Small intestine (tissue), 7 donors: ENCODE results near the gene SLC43A1. TPM values are rescaled to one million over a fixed set of nuclear protein-coding genes. Genes with fewer than 3 reads are reported as not detected.
"Not testable (repeated sequence)": the region's sequence is repeated elsewhere in the genome, so short reads cannot be mapped to it uniquely, and the experiment has no call there.

Source experiments
- DNase-seq, 2 donors: peaks; one replicate each; pipeline versions ENCODE4 v3.0.0 to v3.0.0-alpha.2; 2013
- FAIRE-seq: peaks from 2 replicates; lab custom pipeline; 2012; peaks lifted over from hg19 to GRCh38; lab: Jason Lieb, UNC
- H3K27ac ChIP-seq, 3 donors: one replicate each; pipeline ENCODE4 v1.5.1; 2013; ENCODE audit warnings: low read length in 2 of 3, mild to moderate bottlenecking in 2 of 3, control low read depth in 1 of 3, inconsistent platforms in 1 of 3, low read depth in 1 of 3, moderate library complexity in 1 of 3
- H3K27me3 ChIP-seq, 3 donors: one replicate each; pipeline ENCODE4 v1.6.1; 2013; ENCODE audit warnings: low read length in 3 of 3, inconsistent platforms in 1 of 3; ENCODE audit not compliant: control insufficient read depth in 3 of 3, insufficient read depth in 3 of 3
- H3K36me3 ChIP-seq, 3 donors: one replicate each; pipeline ENCODE4 v1.6.1; 2013; ENCODE audit warnings: low read length in 3 of 3, inconsistent platforms in 1 of 3, low read depth in 1 of 3, mild to moderate bottlenecking in 1 of 3, moderate library complexity in 1 of 3; ENCODE audit not compliant: control insufficient read depth in 3 of 3, insufficient read depth in 2 of 3
- H3K4me1 ChIP-seq, 3 donors: one replicate each; pipeline ENCODE4 v1.6.1; 2013; ENCODE audit warnings: low read length in 2 of 3, inconsistent platforms in 1 of 3, low read depth in 1 of 3, mild to moderate bottlenecking in 1 of 3, moderate library complexity in 1 of 3; ENCODE audit not compliant: control insufficient read depth in 3 of 3, insufficient read depth in 2 of 3
- H3K4me3 ChIP-seq, 3 donors: one replicate each; pipeline ENCODE4 v1.5.1; 2013; ENCODE audit warnings: low read length in 3 of 3, control low read depth in 1 of 3, inconsistent platforms in 1 of 3, low read depth in 1 of 3, mild to moderate bottlenecking in 1 of 3, moderate library complexity in 1 of 3
- H3K9me3 ChIP-seq, 2 donors: one replicate each; pipeline ENCODE4 v1.6.1; 2013; ENCODE audit warnings: low read depth in 1 of 2, low read length in 1 of 2; ENCODE audit not compliant: control insufficient read depth in 2 of 2, insufficient read depth in 1 of 2
- WGBS, 3 donors: extraction: QIAGEN DNeasy Blood & Tissue Kit; methylation state at CpG; one replicate each; pipeline ENCODE4 v1.1.7; 2013; 5-methylcytosine and 5-hydroxymethylcytosine counted together
- polyA plus RNA-seq, 4 donors: library from polyadenylated mRNA; stranded (reverse) in 3 of 4; unstranded in 1 of 4; fragments of 200-250 nt in 3 of 4; fragments of 120-200 nt in 1 of 4; gene quantifications; one replicate each; pipeline versions ENCODE4 v1.2.1 to v1.2.3, GENCODE V29; 2013
- donor health status: healthy with polysubstance abuse.
- donor health status: control.
- donor health status: control.
- donor health status: Bipolar disorder and iron deficiency.
- donor health status: healthy.

The SLC43A1 gene
- polyA plus RNA-seq, 4 donors, result 0.67 to 25.0 (median 7.9) TPM

DNA sequence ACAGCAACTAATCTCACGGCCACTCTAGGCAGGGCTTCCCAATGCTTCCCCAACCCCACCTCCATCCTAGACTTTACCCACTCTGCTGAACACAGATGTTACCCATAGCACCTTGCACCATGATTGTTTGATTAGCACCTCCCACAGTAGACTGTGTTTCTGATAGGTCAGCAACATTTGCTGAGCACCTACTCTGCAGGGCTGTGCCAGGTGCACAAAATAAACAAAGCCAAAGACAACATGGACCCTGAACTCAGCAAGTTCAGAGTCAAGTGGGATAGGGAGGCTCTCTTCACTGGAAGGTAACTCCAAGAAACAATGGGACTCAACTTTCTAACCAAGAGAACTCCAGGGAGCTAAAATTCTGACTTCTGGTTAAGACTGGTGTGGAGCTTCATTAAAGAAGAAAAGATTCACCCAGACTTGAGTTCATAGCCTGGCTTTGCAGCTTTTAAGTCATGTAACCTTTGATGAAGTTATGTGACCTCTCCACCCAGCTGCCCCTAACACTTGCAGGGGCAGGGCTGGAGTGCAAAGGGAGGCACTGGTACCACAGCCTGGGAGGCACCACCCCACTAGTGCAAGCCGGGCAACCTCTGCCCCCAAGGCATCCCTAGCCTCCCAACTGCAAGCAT, 61.8 kb downstream of the SLC43A1 start:
- Histone ChIP-seq H3K4me3 (no peak overlapping the region), H3K27me3 (peaks cover 0 to 19% (median 2%) of the 10 kb centered on the region in 3 donors), H3K4me1 (peaks cover 4 to 30% (median 5%) of the 10 kb centered on the region in 3 donors), H3K27ac (peak overlapping the region in 1 of 3 donors; percentile 44), H3K36me3 (no peaks in the 10 kb centered on the region), H3K9me3 (no peaks in the 10 kb centered on the region)
- 31 to 62% (median 45%) methylated on average over 2 of the region's 2 CpGs for WGBS, 3 donors
- DNase-seq, result peak; percentile 71 to 77
- no peak for FAIRE-seq

DNA sequence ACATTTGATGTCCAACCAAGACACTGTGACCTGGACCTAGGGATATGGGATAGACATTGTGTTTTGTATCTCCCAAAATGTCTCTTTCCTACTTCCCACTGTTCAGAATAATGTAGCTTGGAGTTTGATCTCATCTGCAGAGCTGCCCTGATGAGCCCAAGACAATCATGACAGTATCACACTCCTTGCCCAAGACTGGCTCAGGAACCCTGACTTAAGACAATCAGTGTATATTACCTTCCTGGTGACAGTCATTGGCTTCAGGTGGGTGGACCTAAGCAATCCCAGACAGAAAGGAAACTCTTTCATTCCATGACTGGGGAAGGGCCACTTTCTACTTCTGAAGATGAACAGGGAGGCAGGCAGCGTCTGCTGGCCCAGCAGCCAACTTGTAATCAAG, 69.4 kb downstream of the SLC43A1 start:
- Histone ChIP-seq H3K4me3 (no peak overlapping the region), H3K27ac (no peak overlapping the region), H3K36me3 (no peaks in the 10 kb centered on the region), H3K27me3 (no peaks in the 10 kb centered on the region), H3K9me3 (no peaks in the 10 kb centered on the region), H3K4me1 (peaks cover 0 to 3% (median 0%) of the 10 kb centered on the region in 3 donors)
- FAIRE-seq, result no peak
- WGBS, 3 donors, result 71 to 80% (median 74%) methylated on average over 1 of the region's 1 CpG
- DNase-seq, result no peak

DNA sequence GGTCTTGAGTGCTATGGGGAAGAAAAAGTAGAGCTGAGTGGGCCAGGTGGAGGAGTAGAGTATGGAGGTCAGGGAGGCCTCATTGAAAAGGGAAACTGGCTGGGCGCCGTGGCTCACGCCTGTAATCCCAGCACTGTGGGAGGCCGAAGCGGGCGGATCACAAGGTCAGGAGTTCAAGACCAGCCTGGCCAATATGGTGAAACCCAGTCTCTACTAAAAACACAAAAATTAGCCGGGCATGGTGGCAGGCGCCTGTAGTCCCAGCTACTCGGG, 70.4 kb downstream of the SLC43A1 start:
- H3K36me3 ChIP-seq, H3K4me3 ChIP-seq, H3K4me1 ChIP-seq, H3K9me3 ChIP-seq, FAIRE-seq, H3K27me3 ChIP-seq, DNase-seq: not testable (repeated sequence)
- peak overlapping the region in 1 of 3 donors; percentile 52 for H3K27ac ChIP-seq
- WGBS, 3 donors, result 85 to 88% (median 85%) methylated on average over 8 to 9 of the region's 9 CpGs

DNA sequence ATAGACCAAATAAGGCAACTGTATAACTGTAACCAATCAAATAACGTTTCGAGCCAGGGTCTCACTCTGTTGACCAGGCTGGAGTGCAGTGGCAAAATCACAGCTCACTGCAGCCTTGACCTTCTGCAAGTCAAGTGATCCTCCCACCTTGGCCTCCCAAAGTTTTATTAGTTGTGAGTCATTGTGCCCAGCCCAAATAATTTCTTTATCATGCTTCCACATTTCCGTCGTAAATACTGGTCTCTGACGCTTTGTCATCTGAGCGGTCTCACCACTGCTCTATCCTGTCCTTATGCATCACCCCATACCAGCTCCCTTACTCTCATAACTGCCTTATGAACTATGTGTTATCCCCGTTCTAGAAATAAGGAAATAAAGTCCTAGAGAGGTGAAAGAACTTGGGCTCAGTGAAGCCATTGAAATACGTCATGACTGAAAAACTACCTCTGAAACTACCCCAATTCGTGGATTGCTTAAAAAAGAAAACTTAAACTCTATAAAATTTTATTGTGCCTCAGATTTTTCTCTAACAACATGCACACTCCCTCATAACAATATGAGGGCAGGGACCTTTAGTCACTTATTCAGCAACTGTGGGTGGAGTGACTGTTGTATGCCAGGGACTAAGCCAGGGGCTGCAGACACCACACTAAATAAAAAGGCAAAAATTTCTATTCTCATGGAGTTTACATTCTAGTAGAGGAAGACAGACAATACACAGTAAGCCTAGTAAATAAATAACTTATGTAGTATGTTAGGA, 71.0 kb downstream of the SLC43A1 start:
- peak overlapping the region in 1 of 3 donors; percentile 52 for H3K27ac ChIP-seq
- FAIRE-seq, result no peak

DNA sequence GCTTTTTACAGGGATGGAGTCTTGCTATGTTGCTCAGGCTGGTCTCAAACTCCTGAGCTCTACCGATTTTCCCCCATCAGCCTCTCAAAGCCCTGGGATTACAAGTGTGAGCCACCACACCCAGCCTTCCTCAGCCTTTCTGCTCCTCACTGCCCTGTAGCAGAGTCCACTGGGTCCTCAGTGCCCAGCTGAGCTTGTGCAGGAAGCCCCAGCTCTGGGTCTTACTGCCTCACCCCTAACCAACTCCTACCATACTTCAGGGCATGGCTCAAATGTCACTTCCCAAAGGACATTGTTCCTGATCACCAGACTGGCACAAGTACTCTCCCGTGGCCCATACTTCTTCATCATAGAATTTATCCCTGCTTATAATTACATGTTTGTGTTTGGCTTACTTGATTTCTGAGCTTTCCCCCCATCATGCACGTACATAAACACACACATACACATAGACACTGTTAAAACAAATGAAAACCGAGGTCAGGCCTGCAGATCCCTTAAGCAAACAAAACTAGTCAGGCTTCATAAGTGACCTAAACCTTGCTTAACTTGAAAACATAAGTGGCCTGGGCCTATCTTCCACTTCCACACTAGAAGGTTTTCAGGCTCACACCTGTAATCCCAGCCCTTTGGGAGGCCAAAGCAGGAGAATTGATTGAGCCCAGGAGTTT, 74.6 kb downstream of the SLC43A1 start:
- WGBS, 3 donors, result 84 to 88% (median 88%) methylated on average over 4 of the region's 4 CpGs
- DNase-seq (no peak), FAIRE-seq (no peak)
- H3K27ac ChIP-seq, result no peak overlapping the region
- no peaks in the 10 kb centered on the region for H3K27me3 ChIP-seq
- no peaks in the 10 kb centered on the region for H3K36me3 ChIP-seq
- H3K9me3 ChIP-seq, result no peaks in the 10 kb centered on the region
- peaks cover 0 to 11% (median 0%) of the 10 kb centered on the region in 3 donors for H3K4me1 ChIP-seq
- H3K4me3 ChIP-seq, result no peak overlapping the region

More for the DNA sequence above, 71.0 kb downstream of the SLC43A1 start:
- WGBS, 3 donors, result 44 to 64% (median 51%) methylated on average over 9 of the region's 9 CpGs
- DNase-seq, result peak in 1 of 2 donors; percentile 64
- no peak overlapping the region for H3K4me3 ChIP-seq
- H3K4me1 ChIP-seq, result peaks cover 0 to 3% (median 0%) of the 10 kb centered on the region in 3 donors
- no peaks in the 10 kb centered on the region for H3K36me3 ChIP-seq
- H3K9me3 ChIP-seq, result no peaks in the 10 kb centered on the region
- H3K27me3 ChIP-seq, result no peaks in the 10 kb centered on the region

DNA sequence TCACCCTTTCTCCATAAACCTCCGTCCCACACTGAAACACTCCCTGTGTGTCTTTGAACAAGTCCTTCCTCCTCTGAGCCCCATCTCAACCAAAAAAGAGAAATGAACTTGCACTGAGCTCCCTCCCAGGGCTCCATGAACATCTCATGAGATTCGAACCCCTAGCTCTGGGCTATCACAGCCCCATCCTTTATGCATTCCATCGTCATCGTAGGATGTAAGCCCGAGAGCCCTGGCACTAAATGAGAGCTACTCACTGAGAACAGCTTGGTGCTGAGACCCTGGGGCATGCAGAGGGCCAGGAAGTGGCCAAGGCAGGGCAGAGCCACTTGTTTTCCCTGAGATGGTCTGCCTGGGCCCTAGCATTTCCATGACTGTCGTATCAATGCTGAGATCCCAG, 75.7 kb downstream of the SLC43A1 start:
- Histone ChIP-seq H3K36me3 (no peaks in the 10 kb centered on the region), H3K4me3 (no peak overlapping the region), H3K4me1 (peaks cover 0 to 14% (median 0%) of the 10 kb centered on the region in 3 donors), H3K9me3 (no peaks in the 10 kb centered on the region), H3K27ac (no peak overlapping the region), H3K27me3 (no peaks in the 10 kb centered on the region)
- DNase-seq (no peak), FAIRE-seq (no peak)
- 80 to 91% (median 83%) methylated on average over 6 of the region's 6 CpGs for WGBS, 3 donors

DNA sequence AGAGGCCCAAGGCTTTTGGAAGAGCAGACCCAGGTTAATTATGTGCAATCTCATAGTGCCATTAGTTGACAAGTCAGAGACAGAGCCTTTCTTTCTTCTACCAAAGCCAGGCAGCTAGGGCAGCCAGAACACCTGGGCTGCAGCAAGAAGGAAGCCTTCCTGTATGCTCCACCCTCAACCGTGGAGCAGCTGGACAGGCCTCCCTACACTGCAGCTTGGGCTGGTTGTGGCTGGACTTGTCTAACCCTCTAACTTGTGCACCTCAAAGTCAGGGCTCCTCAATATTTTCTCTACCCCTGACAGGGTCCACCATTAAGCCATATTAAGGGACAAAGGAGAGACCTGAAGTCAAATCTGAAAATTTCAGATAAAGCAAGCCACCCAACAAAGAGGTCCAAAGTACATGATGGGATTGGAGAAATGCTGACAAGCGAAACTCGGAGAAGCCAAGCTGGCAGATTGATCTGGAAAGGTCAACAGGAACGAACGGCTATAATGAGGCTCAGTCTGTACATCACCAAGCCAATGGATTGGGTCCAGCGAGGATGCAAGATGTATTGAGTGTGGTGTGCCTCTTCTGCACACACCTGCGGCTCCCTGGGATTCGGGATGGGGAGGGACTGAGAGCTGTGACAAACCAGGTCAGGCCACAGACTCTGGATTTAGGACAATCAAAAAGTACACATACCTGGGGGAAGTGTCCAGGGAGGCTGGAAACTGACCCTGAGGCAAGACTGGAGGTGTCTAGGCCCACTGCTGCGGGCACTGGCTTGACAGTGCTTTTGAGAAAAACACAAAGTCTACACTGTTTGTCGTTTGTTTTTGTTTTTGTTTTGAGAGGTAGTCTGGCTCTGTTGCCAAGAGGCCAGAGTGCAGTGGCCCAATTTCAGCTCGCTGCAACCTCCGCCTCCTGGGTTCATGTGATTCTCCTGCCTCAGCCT, 76.9 kb downstream of the SLC43A1 start:
- H3K9me3 ChIP-seq, result no peaks in the 10 kb centered on the region
- 45 to 75% (median 63%) methylated on average over 12 of the region's 12 CpGs for WGBS, 3 donors
- DNase-seq, result peak; percentile 30 to 74
- H3K27ac ChIP-seq, result peak overlapping the region in 1 of 3 donors; percentile 39
- H3K36me3 ChIP-seq, result no peaks in the 10 kb centered on the region
- H3K4me3 ChIP-seq, result no peak overlapping the region
- no peak for FAIRE-seq
- H3K4me1 ChIP-seq, result peaks cover 0 to 19% (median 0%) of the 10 kb centered on the region in 3 donors
- H3K27me3 ChIP-seq, result no peaks in the 10 kb centered on the region

DNA sequence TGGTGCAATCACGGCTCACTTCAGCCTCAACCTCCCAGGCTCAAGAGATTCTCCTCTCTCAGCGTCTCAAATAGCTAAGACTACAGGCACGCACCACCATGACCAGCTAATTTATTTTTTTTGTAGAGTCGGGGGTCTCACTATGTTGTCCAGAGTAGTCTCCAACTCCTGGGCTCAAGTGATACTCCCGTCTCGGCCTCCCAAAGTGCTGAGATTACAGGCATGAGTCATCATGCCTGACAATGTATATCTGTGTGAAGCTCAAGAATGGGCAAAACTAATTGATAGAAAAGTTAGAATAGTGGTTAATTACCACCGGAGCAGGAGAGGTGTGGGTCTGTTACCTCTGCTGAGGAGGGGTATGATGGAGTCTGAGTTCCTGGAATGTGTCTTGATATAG, 79.5 kb downstream of the SLC43A1 start:
- no peak for DNase-seq
- Histone ChIP-seq H3K36me3 (no peaks in the 10 kb centered on the region), H3K27me3 (no peaks in the 10 kb centered on the region), H3K9me3 (no peaks in the 10 kb centered on the region), H3K4me1 (peaks cover 0 to 19% (median 0%) of the 10 kb centered on the region in 3 donors), H3K4me3 (no peak overlapping the region), H3K27ac (no peak overlapping the region)
- 82 to 89% (median 85%) methylated on average over 7 of the region's 7 CpGs for WGBS, 3 donors
- FAIRE-seq, result no peak
